Midbrain (tissue), 1 donor: ENCODE data around the gene SLC6A20.
A peak's percentile ranks its signal among the peaks of the same experiment; 100 is the strongest.

ENCODE experiments used
- DNase-seq: peaks from one replicate; lab custom pipeline; 2025; lab: John Stamatoyannopoulos, UW

The SLC6A20 gene

GRCh38 chr3:45795882-45796765 is at the start of gene SLC6A20:
Gene SLC6A20, minus strand, starts transcription at chr3:45796536. Its CDS starts 117 bp downstream, at chr3:45796419.
- no peak for DNase-seq

- no peak for DNase-seq
These were observed 48.3 kb upstream of the SLC6A20 start for GRCh38 chr3:45844616-45845015.

- DNase-seq, result no peak
These were observed 46.7 kb upstream of the SLC6A20 start for GRCh38 chr3:45842851-45843625.

GRCh38 chr3:45841757-45842491 is 45.6 kb upstream of the SLC6A20 start, which contains the start of gene LZTFL1:
Gene LZTFL1, minus strand, starts transcription at chr3:45842119. Its CDS starts 128 bp downstream, at chr3:45841991.
- DNase-seq, result peak; percentile 96

- DNase-seq, result peak; percentile 15
These were observed 45.1 kb upstream of the SLC6A20 start for GRCh38 chr3:45841420-45841756.

- DNase-seq, result no peak
These were observed 42.1 kb upstream of the SLC6A20 start for GRCh38 chr3:45838466-45838865.

- DNase-seq, result no peak
These were observed 36.4 kb upstream of the SLC6A20 start for GRCh38 chr3:45832699-45833098.

GRCh38 chr3:45830121-45830520 is 33.8 kb upstream of the SLC6A20 start:
- DNase-seq, result no peak

- DNase-seq, result no peak
These were observed 30.6 kb upstream of the SLC6A20 start for GRCh38 chr3:45826908-45827307.

GRCh38 chr3:45826321-45826720 is 30.0 kb upstream of the SLC6A20 start:
- no peak for DNase-seq

GRCh38 chr3:45821127-45821526 is 24.8 kb upstream of the SLC6A20 start:
- DNase-seq, result no peak

GRCh38 chr3:45819543-45819942 is 23.2 kb upstream of the SLC6A20 start:
- DNase-seq, result no peak

- no peak for DNase-seq
These were observed 21.6 kb upstream of the SLC6A20 start for GRCh38 chr3:45817831-45818522.

GRCh38 chr3:45816544-45816943 is 20.2 kb upstream of the SLC6A20 start:
- no peak for DNase-seq

GRCh38 chr3:45814322-45814721 is 18.0 kb upstream of the SLC6A20 start:
- DNase-seq, result no peak

- DNase-seq, result peak; percentile 19
These were observed 11.6 kb upstream of the SLC6A20 start for GRCh38 chr3:45807681-45808540.

- no peak for DNase-seq
These were observed 10.8 kb upstream of the SLC6A20 start for GRCh38 chr3:45807133-45807532.

GRCh38 chr3:45806072-45806471 is 9.7 kb upstream of the SLC6A20 start:
- DNase-seq, result no peak

- DNase-seq, result no peak
These were observed 7.1 kb upstream of the SLC6A20 start for GRCh38 chr3:45803252-45803935.

GRCh38 chr3:45802146-45802545 is 5.8 kb upstream of the SLC6A20 start:
- DNase-seq, result no peak
